HepG2 (cell line): ENCODE measurements around the gene NR2F6. TPM values are rescaled to one million over a fixed set of nuclear protein-coding genes. Genes with fewer than 3 reads are reported as not detected.

Experiments used
- CBX5 ChIP-seq: sonication (generic); formaldehyde crosslinking; IDR thresholded peaks from 2 replicates; pipeline ENCODE4 v1.4.0; 2020; ENCODE audit warnings: missing genetic modification reagents, borderline replicate concordance
- CCAR2 ChIP-seq: fragments of 200-400 bp; formaldehyde crosslinking; optimal IDR thresholded peaks from 2 replicates; pipeline ENCODE3; 2018; ENCODE audit warnings: low read depth, mild to moderate bottlenecking, low read length, moderate library complexity
- DMAP1 ChIP-seq: IDR thresholded peaks from 2 replicates; pipeline ENCODE4 v1.6.1; 2016
- ELF4 ChIP-seq: sonication (generic); formaldehyde crosslinking; IDR thresholded peaks from 2 replicates; pipeline ENCODE4 v1.5.0; 2020; ENCODE audit warnings: missing genetic modification reagents, mild to moderate bottlenecking, moderate library complexity, borderline replicate concordance
- HNRNPH1 ChIP-seq: fragments of 200-400 bp; formaldehyde crosslinking; optimal IDR thresholded peaks from 2 replicates; pipeline ENCODE3; 2017; ENCODE audit warnings: mild to moderate bottlenecking, low read depth, low read length
- HNRNPK ChIP-seq: fragments of 200-400 bp; formaldehyde crosslinking; IDR thresholded peaks from 2 replicates; pipeline ENCODE4 v1.6.1; 2018; ENCODE audit warnings: low read length, low read depth, moderate library complexity, mild to moderate bottlenecking; ENCODE audit not compliant: poor library complexity, severe bottlenecking
- KLF16 ChIP-seq, 2 experiments: sonication (generic) in 1 of 2; formaldehyde crosslinking in 1 of 2; IDR thresholded peaks; 2 replicates each; pipeline versions ENCODE4 v1.6.1 to v1.8.0; 2016 to 2023; ENCODE audit warnings: missing genetic modification reagents in 2 of 2, missing compliant biosample characterization in 1 of 2
- MYC ChIP-seq: sonication (generic); formaldehyde crosslinking; IDR thresholded peaks from 2 replicates; pipeline ENCODE4 v1.9.0; 2021; ENCODE audit warnings: missing genetic modification reagents, borderline replicate concordance
- RBM39 ChIP-seq: fragments of 200-400 bp; formaldehyde crosslinking; IDR thresholded peaks from one replicate; pipeline ENCODE4 v1.6.1; 2018; ENCODE audit warnings: antibody characterized with exemption, mild to moderate bottlenecking, low read depth, low read length; ENCODE audit not compliant: poor library complexity, severe bottlenecking
- SETDB1 ChIP-seq: sonication (generic); formaldehyde crosslinking; IDR thresholded peaks from 2 replicates; pipeline ENCODE4 v1.5.1; 2020; ENCODE audit warnings: missing genetic modification reagents, mild to moderate bottlenecking, borderline replicate concordance
- YEATS2 ChIP-seq: sonication (generic); formaldehyde crosslinking; IDR thresholded peaks from 2 replicates; pipeline ENCODE4 v1.4.0; 2020; ENCODE audit warnings: missing genetic modification reagents, borderline replicate concordance
- YY1 ChIP-seq: IDR thresholded peaks from 2 replicates; pipeline ENCODE4 v1.6.1; 2011; ENCODE audit warnings: low read length, low read depth, moderate library complexity, mild to moderate bottlenecking; ENCODE audit not compliant: insufficient read depth, insufficient replicate concordance
- ZFAT ChIP-seq: sonication (generic); formaldehyde crosslinking; conservative IDR thresholded peaks from 2 replicates; pipeline ENCODE4 v1.8.1; 2023; ENCODE audit warnings: missing genetic modification reagents, inconsistent platforms
- ZFP36 ChIP-seq: fragments of 150-350 bp; IDR thresholded peaks from 2 replicates; pipeline ENCODE4 v1.6.1; 2018; ENCODE audit warnings: borderline replicate concordance, low read length, low read depth; ENCODE audit not compliant: partially characterized antibody
- ZMAT3 ChIP-seq: sonication (generic); formaldehyde crosslinking; conservative IDR thresholded peaks from 2 replicates; pipeline ENCODE4 v1.7.0; 2021; ENCODE audit warnings: missing genetic modification reagents
- ZNF207 ChIP-seq: fragments of 450-650 bp; IDR thresholded peaks from 2 replicates; pipeline ENCODE4 v1.6.1; 2016; ENCODE audit warnings: antibody characterized with exemption, borderline replicate concordance
- ZNF703 ChIP-seq: sonication (generic); formaldehyde crosslinking; IDR thresholded peaks from 2 replicates; pipeline ENCODE4 v1.5.1; 2020; ENCODE audit warnings: missing genetic modification reagents, mild to moderate bottlenecking, moderate library complexity, borderline replicate concordance
- ZNF781 ChIP-seq: sonication (generic); formaldehyde crosslinking; IDR thresholded peaks from 2 replicates; pipeline ENCODE4 v1.5.1; 2020; ENCODE audit warnings: borderline replicate concordance, mild to moderate bottlenecking, missing genetic modification reagents; ENCODE audit errors: not compliant biosample characterization
- polyA plus RNA-seq, 8 experiments: library from polyadenylated mRNA; depleted of rRNA in 3 of 8; stranded (reverse) in 7 of 8; unstranded in 1 of 8; fragments of >200 nt; fragmentation: Illumina TruSeq in 4 of 8; extraction: Trizol in 4 of 8; gene quantifications; 2 replicates each; pipeline versions ENCODE4 v1.2.1 to v1.2.3, GENCODE V29; 2011 to 2016; ENCODE audit warnings: low read depth in 4 of 8, missing spikeins in 1 of 8, mixed read lengths in 1 of 8; ENCODE audit not compliant: insufficient read depth in 1 of 8
- total RNA-seq, 5 experiments: library from RNA; depleted of rRNA; stranded (reverse); fragments of >200 nt; fragmentation: Illumina TruSeq; extraction: Trizol; gene quantifications; 2 replicates each; pipeline ENCODE4 v1.2.3, GENCODE V29; 2016; ENCODE audit warnings: low read depth in 1 of 5
- TF ChIP-seq, protein P1 (sequence below): sonication (generic); formaldehyde crosslinking; IDR thresholded peaks from 2 replicates; pipeline ENCODE4 v1.4.0; 2020; ENCODE audit warnings: missing genetic modification reagents, borderline replicate concordance
- TF ChIP-seq, protein P2 (sequence below): sonication (generic); formaldehyde crosslinking; IDR thresholded peaks from 2 replicates; pipeline ENCODE4 v1.4.0; 2020; ENCODE audit warnings: mild to moderate bottlenecking, missing genetic modification reagents
- TF ChIP-seq, protein P3 (sequence below): sonication (generic); formaldehyde crosslinking; IDR thresholded peaks from 2 replicates; pipeline ENCODE4 v1.8.0; 2022; ENCODE audit warnings: missing genetic modification reagents, low read depth, mild to moderate bottlenecking, borderline replicate concordance
- TF ChIP-seq, protein P4 (sequence below): sonication (generic); formaldehyde crosslinking; IDR thresholded peaks from 2 replicates; pipeline ENCODE4 v1.5.1; 2020; ENCODE audit warnings: mild to moderate bottlenecking, moderate library complexity, missing genetic modification reagents

Gene NR2F6
- total and polyA plus RNA-seq, 2 of the 13 experiments (the other 11 are each of a cell fraction or from before 2014, with no cell fraction given): 30.9 to 72.4 TPM

DNA sequence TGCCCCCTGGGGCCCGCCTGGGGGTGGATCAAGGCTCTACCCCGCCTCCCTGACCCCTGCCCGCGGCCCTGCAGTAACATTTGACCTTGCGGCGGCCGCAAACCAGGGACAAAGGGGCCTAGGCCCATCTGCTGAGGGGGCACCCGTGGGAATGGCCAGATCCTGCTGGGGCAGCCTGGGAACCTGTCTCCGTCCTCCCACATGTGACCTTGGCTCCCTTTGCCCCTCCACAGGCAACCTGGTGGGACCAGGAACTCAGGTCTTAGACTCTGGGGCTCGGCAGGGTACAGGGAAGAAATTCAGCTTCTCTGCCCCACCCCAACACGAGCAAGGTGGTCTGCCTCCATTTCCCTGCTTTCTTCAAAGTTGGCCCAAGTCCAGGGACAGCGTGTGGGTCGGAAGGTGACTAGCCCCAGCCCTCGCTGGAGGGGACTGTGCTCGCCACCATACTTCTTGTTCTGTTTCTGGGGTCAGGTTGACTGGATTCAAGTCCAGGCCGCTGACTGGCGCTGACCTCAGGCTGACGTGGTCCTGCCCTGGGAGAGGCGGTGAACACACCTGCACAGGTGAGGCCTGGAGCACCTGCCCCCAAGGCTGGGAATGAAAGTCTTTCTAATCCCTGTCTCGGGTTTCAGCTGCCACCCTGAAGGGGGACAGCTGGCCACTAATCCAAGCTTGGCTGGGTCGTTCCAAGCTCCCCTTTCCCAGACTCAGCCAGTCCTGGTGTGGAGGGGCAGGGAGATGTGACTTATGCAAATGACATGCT lies 2.5 kb upstream of the NR2F6 start (continued):
- TF ChIP-seq CBX5 (CRISPR knock-in tag) (peak; percentile 22; the same call in 1 of the 2 replicates), YY1 (peak; percentile 66), ZNF781 (CRISPR knock-in tag) (peak; percentile 8), ZNF207 (no peak), ZNF703 (peak; percentile 98), ELF4 (no peak), ZFP36 (no peak), YEATS2 (CRISPR knock-in tag) (no peak), HNRNPK (no peak), RBM39 (peak; percentile 49), SETDB1 (CRISPR knock-in tag) (no peak), ZMAT3 (CRISPR knock-in tag) (no peak), ZFAT (CRISPR knock-in tag) (no peak), CCAR2 (peak; percentile 30), DMAP1 (CRISPR knock-in tag) (peak; percentile 73), MYC (CRISPR knock-in tag) (peak; percentile 82; the same call in 1 of the 2 replicates), KLF16 (CRISPR knock-in tag; IDR thresholded peaks at IDR 0.05) (peak in 1 of 2 experiments; percentile 97; a peak in 2 of 4 replicates), HNRNPH1 (no peak)
- TF ChIP-seq, protein P1, sequence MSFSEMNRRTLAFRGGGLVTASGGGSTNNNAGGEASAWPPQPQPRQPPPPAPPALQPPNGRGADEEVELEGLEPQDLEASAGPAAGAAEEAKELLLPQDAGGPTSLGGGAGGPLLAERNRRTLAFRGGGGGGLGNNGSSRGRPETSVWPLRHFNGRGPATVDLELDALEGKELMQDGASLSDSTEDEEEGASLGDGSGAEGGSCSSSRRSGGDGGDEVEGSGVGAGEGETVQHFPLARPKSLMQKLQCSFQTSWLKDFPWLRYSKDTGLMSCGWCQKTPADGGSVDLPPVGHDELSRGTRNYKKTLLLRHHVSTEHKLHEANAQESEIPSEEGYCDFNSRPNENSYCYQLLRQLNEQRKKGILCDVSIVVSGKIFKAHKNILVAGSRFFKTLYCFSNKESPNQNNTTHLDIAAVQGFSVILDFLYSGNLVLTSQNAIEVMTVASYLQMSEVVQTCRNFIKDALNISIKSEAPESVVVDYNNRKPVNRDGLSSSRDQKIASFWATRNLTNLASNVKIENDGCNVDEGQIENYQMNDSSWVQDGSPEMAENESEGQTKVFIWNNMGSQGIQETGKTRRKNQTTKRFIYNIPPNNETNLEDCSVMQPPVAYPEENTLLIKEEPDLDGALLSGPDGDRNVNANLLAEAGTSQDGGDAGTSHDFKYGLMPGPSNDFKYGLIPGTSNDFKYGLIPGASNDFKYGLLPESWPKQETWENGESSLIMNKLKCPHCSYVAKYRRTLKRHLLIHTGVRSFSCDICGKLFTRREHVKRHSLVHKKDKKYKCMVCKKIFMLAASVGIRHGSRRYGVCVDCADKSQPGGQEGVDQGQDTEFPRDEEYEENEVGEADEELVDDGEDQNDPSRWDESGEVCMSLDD (CRISPR knock-in tag): peak; percentile 65; the same call in 1 of the 2 replicates
- TF ChIP-seq, protein P2, sequence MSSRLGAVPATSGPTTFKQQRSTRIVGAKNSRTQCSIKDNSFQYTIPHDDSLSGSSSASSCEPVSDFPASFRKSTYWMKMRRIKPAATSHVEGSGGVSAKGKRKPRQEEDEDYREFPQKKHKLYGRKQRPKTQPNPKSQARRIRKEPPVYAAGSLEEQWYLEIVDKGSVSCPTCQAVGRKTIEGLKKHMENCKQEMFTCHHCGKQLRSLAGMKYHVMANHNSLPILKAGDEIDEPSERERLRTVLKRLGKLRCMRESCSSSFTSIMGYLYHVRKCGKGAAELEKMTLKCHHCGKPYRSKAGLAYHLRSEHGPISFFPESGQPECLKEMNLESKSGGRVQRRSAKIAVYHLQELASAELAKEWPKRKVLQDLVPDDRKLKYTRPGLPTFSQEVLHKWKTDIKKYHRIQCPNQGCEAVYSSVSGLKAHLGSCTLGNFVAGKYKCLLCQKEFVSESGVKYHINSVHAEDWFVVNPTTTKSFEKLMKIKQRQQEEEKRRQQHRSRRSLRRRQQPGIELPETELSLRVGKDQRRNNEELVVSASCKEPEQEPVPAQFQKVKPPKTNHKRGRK (CRISPR knock-in tag): 0 out of 2 replicates have a peak, but pooled peaks have one; percentile 34
- TF ChIP-seq, protein P3, sequence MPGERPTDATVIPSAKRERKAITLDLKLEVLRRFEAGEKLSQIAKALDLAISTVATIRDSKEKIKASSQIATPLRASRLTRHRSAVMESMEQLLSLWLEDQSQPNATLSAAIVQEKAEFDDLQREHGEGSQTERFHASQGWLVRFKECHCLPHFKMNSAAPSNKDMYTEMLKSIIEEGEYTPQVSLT (CRISPR knock-in tag): no peak
- TF ChIP-seq, protein P4, sequence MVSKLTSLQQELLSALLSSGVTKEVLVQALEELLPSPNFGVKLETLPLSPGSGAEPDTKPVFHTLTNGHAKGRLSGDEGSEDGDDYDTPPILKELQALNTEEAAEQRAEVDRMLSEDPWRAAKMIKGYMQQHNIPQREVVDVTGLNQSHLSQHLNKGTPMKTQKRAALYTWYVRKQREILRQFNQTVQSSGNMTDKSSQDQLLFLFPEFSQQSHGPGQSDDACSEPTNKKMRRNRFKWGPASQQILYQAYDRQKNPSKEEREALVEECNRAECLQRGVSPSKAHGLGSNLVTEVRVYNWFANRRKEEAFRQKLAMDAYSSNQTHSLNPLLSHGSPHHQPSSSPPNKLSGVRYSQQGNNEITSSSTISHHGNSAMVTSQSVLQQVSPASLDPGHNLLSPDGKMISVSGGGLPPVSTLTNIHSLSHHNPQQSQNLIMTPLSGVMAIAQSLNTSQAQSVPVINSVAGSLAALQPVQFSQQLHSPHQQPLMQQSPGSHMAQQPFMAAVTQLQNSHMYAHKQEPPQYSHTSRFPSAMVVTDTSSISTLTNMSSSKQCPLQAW (CRISPR knock-in tag): peak; percentile 88
